IMR-90 (cell line): Measurements from ENCODE around the gene FMO5.

Source experiments
- BHLHE40 ChIP-seq: fragments of 150-350 bp; IDR thresholded peaks from 2 replicates; pipeline ENCODE4 v1.6.1; 2016; ENCODE audit warnings: mild to moderate bottlenecking, low read depth, low read length
- CTCF ChIP-seq: conservative IDR thresholded peaks from 2 replicates; pipeline ENCODE4 v1.5.1; 2012; ENCODE audit warnings: mild to moderate bottlenecking, low read depth, low read length, improper control_type of control experiment
- MAFK ChIP-seq: IDR thresholded peaks from 2 replicates; pipeline ENCODE4 v1.6.1; 2012; ENCODE audit warnings: low read depth, low read length, improper control_type of control experiment
- MXI1 ChIP-seq: IDR thresholded peaks from 2 replicates; pipeline ENCODE4 v1.6.1; 2012; ENCODE audit warnings: low read depth, mild to moderate bottlenecking, low read length, moderate library complexity, borderline replicate concordance
- POLR2A ChIP-seq: IDR thresholded peaks from 2 replicates; pipeline ENCODE4 v1.6.1; 2012; ENCODE audit warnings: mild to moderate bottlenecking, low read depth, low read length
- RAD21 ChIP-seq: IDR thresholded peaks from 2 replicates; pipeline ENCODE4 v1.6.1; 2012; ENCODE audit warnings: low read length, improper control_type of control experiment
- RCOR1 ChIP-seq: IDR thresholded peaks from 2 replicates; pipeline ENCODE4 v1.6.1; 2012; ENCODE audit warnings: mild to moderate bottlenecking, low read length, improper control_type of control experiment; ENCODE audit not compliant: insufficient replicate concordance
- TF ChIP-seq, protein P1 (sequence below): fragments of 150-350 bp; IDR thresholded peaks from 2 replicates; pipeline ENCODE4 v1.6.1; 2016; ENCODE audit warnings: low read depth, mild to moderate bottlenecking, low read length, moderate library complexity, borderline replicate concordance
- TF ChIP-seq, protein P2 (sequence below): fragments of 150-350 bp; IDR thresholded peaks from 2 replicates; pipeline ENCODE4 v1.6.1; 2017; ENCODE audit warnings: mild to moderate bottlenecking, antibody characterized with exemption, low read length, low read depth

DNA sequence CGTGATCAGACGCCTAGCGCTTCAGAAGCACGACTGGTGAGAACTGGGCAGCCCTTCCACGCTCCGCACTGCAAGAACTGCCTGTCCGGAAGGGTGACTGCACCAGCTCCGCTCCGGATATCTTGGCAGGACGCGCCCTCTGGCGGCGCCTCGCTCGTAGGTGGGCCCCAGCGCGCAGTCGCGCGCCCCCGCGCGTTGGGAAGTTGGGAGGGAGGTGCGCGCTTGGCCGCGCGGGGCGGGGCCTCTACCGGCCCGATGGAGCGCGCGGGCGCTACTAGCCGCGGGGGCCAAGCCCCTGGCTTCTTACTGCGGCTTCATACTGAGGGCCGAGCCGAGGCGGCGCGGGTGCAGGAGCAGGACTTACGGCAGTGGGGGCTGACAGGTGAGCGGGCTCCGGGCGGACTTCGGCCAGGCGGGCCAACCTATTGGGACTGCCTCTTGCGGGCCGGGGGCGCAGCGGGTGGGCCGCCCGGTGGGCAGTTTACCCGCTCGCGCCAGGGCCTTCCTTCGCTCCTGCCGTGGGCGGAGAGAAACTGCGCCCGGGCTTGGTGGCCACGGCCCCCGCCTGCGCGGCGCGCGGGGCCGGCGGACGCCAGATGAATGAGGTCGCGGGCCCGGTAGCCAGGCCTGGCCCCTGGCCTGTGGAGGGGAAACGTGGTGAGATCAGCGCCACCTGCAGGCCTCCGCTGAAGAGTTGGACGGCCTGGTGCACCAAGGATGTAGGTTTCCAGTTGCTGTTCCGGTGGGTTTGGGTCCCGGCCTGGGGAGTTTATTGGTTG, 17.5 kb upstream of the FMO5 start, which contains the start of gene CHD1L:
- TF ChIP-seq MXI1 (peak; percentile 73; the same call in 1 of the 2 replicates), POLR2A (peak; percentile 76), CTCF (peak; percentile 98), BHLHE40 (0 out of 2 replicates have a peak, but pooled peaks have one; percentile 23), RAD21 (peak; percentile 93), MAFK (no peak), RCOR1 (peak; percentile 76)
- TF ChIP-seq, protein P1, sequence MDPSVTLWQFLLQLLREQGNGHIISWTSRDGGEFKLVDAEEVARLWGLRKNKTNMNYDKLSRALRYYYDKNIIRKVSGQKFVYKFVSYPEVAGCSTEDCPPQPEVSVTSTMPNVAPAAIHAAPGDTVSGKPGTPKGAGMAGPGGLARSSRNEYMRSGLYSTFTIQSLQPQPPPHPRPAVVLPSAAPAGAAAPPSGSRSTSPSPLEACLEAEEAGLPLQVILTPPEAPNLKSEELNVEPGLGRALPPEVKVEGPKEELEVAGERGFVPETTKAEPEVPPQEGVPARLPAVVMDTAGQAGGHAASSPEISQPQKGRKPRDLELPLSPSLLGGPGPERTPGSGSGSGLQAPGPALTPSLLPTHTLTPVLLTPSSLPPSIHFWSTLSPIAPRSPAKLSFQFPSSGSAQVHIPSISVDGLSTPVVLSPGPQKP = no peak
- TF ChIP-seq, protein P2, sequence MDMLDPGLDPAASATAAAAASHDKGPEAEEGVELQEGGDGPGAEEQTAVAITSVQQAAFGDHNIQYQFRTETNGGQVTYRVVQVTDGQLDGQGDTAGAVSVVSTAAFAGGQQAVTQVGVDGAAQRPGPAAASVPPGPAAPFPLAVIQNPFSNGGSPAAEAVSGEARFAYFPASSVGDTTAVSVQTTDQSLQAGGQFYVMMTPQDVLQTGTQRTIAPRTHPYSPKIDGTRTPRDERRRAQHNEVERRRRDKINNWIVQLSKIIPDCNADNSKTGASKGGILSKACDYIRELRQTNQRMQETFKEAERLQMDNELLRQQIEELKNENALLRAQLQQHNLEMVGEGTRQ = no peak
